Measurements from ENCODE around the gene PSEN2. TPM values are rescaled to one million over a fixed set of nuclear protein-coding genes. Genes with fewer than 3 reads are reported as not detected.

The PSEN2 gene
- total and polyA plus RNA-seq, 7 donors, result 4.4 to 56.8 (median 23.2) TPM

- H3K27me3 ChIP-seq, result no peaks in the 10 kb centered on the region
- no peak overlapping the region for H3K4me3 ChIP-seq
- 17 to 62% methylated on average over 19 of the region's 19 CpGs for WGBS, 2 donors
- peaks cover 0 to 3% (median 0%) of the 10 kb centered on the region in 4 donors for H3K9me3 ChIP-seq
- DNase-seq, result no peak
- intact Hi-C loops (cut with DNase I), result no loop called here
- peak overlapping the region; percentile 42 to 57 (median 51) for H3K27ac ChIP-seq
- H3K36me3 ChIP-seq, result no peaks in the 10 kb centered on the region
- H3K4me1 ChIP-seq, result peaks cover 0 to 69% (median 65%) of the 10 kb centered on the region in 4 donors
- no peak for TF ChIP-seq POLR2A (IDR thresholded peaks at IDR 0.05)
- no peak for TF ChIP-seq POLR2AphosphoS5 (IDR thresholded peaks at IDR 0.05)
- no peak for TF ChIP-seq CTCF (IDR thresholded peaks at IDR 0.05)
- no peak for TF ChIP-seq EP300 (IDR thresholded peaks at IDR 0.05)
These were observed 74.9 kb downstream of the PSEN2 start for GRCh38 chr1:226945106-226945857.

Other genes starting within 250 kb of the PSEN2 start
- 10 to 100 TPM; 52.4 to 80.9 (median 61.7) TPM for gene ITPKB, start 131.3 kb upstream of the PSEN2 start, total RNA-seq
- gene ITPKB, start 131.3 kb upstream of the PSEN2 start, polyA plus RNA-seq, result 10 to 100 TPM in 1 of 3 donors, 1 to 10 TPM in 2; 1.4 to 20.4 (median 4.2) TPM
- 100 to 1,000 TPM in 2 of 4 donors, 10 to 100 TPM in 2; 57.8 to 129 (median 91.6) TPM for gene COQ8A, start 69.7 kb downstream of the PSEN2 start, total RNA-seq
- gene COQ8A, start 69.7 kb downstream of the PSEN2 start, polyA plus RNA-seq, result 10 to 100 TPM; 20.3 to 60.2 (median 20.4) TPM